ENCODE measurements around the gene KSR1.

GRCh38 chr17:27623614-27624013 is 167.4 kb downstream of the KSR1 start:
- TF ChIP-seq CTCF (IDR thresholded peaks at IDR 0.05) (no peak), POLR2AphosphoS5 (IDR thresholded peaks at IDR 0.05; ENCODE audit: low read depth, low read length) (no peak), SIN3A (IDR thresholded peaks at IDR 0.05; ENCODE audit: borderline replicate concordance, insufficient read depth, low read depth, low read length) (no peak), REST (IDR thresholded peaks at IDR 0.05; ENCODE audit: insufficient read depth in 1 of 2, low read depth in 2 of 2, low read length in 1 of 2) (no peak)

Measured in Panc1 (cell line).